GM19438 (cell line): ENCODE measurements around the gene AP4S1.
A peak's percentile ranks its signal among the peaks of the same experiment; 100 is the strongest.
"Not testable (repeated sequence)": the region's sequence is repeated elsewhere in the genome, so short reads cannot be mapped to it uniquely, and the experiment has no call there.

Experiments
- ATAC-seq: cut with Tn5 transposase; IDR thresholded peaks from one replicate; pipeline ENCODE4 v1.9.1; 2021; ENCODE audit warnings: low read depth; ENCODE audit not compliant: unreplicated experiment

AP4S1 gene

DNA sequence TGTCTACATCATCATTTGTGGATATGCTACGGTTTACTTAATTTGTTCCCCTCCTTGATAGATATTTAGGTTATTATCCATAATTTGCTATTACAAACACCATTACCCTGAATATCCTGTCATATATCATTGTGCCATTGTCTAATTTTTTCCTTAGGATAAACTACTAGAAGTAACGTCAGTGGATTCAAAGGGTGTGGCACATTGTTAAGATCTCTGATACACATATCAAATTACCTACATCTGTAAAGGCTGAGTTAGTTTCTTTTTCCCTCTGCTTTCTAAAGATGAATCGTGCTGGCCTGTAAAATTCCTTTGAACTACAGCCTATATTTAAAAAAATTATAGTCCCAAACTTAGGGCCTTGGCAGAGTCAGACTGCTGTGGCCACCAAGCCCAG lies 54.6 kb downstream of the AP4S1 start:
- no peak for ATAC-seq

GRCh38 chr14:31080484-31080883 lies 55.0 kb downstream of the AP4S1 start:
- ATAC-seq = no peak

DNA sequence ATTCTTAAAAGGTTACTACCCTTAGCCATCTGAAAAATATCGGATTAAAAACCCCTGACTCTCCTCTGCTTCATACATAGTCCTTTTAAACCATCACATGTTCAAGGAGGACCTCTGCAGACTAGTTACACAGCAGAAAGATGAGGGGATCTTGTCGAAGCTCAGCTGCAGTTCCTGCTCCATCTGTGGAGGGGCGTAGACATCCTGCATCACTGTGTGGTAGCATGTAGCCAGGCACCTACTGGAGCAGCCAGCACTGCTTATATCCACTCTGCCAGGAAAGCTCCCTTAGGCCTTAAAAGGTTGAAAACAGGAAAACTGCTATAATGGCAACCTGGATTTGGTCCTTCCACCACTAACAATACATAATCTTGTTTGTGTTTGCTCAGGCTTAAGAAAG lies 58.3 kb downstream of the AP4S1 start:
- ATAC-seq = peak; percentile 26

DNA sequence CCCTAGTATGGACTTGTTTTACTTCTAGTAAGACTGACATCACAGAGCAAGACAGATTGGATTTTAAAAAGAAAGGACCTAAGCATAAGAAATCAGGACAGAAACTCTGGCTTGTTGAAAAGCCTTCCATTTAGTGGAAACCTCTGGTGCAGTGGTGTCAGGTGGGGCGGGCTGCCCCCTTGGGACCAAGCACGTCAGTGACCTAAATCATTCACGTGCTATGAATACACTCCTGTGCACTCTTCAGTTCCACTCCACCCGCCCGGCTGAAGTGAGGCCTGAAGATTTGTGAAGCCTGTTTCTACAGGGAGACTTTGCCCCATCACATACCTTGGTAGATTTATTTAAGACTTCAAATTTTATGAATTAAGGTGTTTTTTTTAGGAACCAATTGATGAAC lies 58.9 kb downstream of the AP4S1 start:
- peak; percentile 74 for ATAC-seq

- no peak for ATAC-seq
These were observed 59.6 kb downstream of the AP4S1 start for GRCh38 chr14:31085027-31085426.

GRCh38 chr14:31086466-31086865 lies 61.0 kb downstream of the AP4S1 start:
- not testable (repeated sequence) for ATAC-seq

DNA sequence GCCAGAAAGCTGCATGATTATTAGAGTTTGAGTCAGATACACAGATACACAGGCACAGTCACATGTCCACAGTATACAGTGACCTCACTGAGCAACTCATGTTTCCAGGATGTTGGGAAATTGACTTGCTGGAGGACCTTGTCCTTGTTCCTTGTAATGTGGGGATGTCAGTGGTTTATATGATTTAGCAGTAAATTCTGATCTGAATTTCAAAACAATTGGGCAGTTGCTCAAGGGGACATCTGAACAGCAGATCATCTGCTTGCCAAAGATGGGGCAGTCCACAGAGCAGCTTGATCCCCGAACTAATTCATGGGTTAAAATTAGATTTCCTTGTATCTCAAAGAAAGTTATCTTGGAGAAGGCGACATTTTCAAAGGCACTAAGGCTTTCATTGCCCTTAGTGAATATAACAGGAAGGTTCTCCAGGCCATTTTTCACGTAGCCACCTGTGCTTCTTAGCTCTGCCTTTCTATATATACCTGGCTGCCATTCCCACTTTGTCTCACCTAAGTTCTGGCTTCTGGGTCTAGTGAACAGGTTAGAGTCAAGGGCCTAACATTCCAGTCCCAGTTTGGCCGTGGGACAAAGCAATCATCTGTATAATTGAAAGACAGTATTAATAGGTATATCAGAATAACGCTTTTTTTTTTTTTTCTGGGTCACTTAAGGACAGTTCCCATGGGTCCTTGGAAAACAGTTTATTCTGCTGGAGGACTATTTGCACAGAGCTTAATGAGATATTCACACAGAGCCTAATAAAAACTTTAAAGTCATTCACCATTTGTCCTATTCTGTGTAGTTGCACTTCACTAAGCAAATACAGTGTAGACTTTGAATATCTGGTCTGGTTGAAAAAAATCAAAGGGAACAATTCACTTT lies 65.7 kb downstream of the AP4S1 start:
- no peak for ATAC-seq

DNA sequence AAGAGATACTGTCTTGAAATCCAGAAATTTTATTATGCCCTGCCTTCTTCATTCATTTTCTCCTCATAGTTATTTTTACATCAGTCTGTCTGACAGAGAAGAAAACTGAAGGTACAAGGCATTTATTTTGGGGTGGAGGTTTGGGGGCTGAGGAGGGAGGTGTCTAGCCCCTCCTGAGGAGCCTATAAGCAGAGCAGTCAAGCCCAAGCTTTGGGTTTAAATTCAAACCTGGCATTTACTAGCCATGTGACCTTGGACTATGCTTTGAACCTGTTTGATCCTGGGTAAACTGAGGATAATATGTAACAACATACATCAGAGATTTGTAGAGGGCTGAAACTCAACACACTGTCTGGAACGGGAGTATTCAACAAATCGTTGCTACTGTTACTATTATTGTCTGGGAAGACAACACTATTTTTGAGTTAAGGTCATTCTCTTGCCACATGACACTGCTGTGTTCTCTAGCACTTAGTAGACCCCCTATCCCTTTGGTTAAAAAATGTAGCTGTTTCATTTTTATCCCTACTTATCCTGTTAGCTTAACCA lies 66.8 kb downstream of the AP4S1 start:
- no peak for ATAC-seq

DNA sequence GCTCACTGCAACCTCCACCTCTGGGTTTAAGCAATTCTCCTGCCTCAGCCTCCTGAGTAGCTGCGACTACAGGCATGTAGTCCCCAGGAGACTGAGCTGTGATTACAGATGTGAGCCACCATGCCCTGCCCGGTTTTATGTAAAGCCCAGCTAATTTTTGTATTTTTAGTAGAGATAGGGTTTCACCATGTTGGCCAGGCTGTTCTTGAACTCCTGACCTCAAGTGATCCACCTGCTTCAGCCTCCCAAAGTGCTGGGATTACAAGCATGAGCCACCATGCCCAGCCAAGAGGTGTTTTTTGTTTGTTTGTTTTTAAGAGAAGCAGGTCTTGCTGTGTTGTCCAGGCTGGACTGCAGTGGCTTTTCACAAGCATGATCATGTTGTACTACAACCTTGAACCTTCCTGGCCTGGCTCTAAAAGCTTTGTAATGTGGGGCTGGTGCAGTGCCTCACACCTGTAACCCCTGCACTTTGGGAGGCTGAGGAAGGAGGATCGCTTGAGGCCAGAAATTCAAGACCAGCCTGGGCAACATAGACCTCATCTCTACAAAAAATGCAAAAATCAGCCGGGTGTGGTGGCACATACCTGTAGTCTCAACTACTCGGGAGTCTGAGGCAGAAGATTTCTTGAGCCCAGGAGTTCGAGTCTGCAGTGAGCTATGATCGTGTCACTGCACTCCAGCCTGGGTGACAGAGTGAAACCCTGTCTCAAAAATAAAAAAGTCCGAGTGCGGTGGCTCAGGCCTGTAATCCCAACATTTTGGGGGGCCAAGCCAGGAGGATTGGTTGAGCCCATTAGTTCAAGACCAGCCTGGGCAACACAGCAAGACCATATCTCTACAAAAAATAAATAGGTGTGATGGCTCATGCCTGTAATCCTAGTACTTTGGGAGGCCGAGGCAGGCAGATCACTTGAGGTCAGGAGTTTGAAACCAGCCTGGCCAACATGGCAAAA lies 68.7 kb downstream of the AP4S1 start:
- ATAC-seq = not testable (repeated sequence)

DNA sequence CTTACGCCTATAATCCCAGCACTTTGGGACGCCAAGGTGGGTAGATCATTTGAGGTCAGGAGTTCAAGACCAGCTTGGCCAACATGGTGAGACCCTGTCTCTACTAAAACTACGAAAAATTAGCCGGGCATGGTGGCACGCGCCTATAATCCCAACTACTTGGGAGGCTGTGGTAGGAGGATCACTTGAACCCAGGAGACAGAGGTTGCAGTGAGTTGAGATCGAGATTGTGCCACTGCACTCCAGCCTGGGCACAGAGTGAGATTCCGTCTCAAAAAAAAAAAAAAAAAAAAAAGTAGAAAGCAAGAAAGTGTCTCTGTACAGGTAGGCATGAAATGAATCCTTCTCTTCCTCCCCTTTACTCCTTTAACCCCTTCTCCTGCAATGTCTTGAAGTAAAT lies 70.4 kb downstream of the AP4S1 start:
- not testable (repeated sequence) for ATAC-seq

DNA sequence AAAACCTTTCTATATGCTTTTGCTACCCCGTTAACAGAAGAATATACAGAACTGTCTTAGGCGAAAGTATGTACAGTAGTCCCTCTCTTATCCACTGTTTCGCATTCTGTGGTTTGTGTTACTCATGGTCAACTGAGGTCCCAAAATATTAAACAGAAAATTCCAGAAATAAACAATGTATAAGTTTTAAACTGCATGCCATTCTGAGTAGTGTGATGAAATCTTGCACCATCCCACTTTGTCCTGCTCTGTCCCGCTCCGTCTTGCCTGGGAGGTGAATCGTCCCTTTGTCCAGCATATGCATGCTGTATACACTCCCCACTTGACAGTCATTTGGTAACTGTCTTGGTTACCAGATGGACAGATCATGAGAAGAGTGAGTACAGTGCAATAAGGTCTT lies 70.8 kb downstream of the AP4S1 start:
- ATAC-seq = no peak

DNA sequence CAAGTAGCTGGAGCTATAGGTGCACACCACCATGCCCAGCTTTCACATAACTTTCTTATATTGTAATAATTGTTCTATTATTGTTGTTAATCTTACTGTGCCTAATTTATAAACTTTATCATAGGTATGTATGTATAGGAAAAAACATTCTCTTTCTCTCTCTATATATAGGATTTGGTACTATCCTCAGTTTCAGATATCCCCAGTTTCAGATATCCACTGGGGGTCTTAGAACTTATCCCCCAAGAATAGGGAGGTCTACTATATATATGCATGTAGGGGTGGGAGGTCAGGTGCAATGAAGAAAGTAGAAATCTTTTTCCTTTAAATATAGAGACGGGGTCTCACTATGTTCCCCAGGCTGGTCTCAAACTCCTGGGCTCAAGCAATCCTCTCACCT lies 71.6 kb downstream of the AP4S1 start:
- no peak for ATAC-seq

DNA sequence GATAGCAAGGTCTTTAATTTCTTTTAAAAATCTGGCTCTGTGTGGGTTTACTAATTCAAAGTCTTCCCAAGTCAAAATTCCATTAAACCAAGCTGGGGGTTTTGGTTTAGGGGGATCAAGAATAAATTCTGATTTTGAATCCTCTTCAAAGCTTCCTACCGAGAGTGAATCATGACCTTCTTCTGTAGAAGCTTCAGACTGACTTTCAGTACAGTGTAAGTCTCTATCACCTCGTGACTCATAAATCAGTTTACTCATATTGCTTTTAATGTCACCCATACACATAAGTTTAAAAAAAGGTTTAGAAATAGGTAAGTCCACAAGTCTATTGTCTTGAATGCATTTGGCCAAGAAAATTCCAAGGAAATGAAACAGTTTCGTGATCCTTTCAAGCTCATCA lies 81.3 kb downstream of the AP4S1 start:
- no peak for ATAC-seq

- no peak for ATAC-seq
These were observed 83.8 kb downstream of the AP4S1 start for GRCh38 chr14:31109257-31109656.

GRCh38 chr14:31110872-31111271 lies 85.4 kb downstream of the AP4S1 start:
- no peak for ATAC-seq

- ATAC-seq = no peak
These were observed 88.3 kb downstream of the AP4S1 start for GRCh38 chr14:31113794-31114193.

GRCh38 chr14:31118892-31119291 lies 93.4 kb downstream of the AP4S1 start:
- no peak for ATAC-seq

DNA sequence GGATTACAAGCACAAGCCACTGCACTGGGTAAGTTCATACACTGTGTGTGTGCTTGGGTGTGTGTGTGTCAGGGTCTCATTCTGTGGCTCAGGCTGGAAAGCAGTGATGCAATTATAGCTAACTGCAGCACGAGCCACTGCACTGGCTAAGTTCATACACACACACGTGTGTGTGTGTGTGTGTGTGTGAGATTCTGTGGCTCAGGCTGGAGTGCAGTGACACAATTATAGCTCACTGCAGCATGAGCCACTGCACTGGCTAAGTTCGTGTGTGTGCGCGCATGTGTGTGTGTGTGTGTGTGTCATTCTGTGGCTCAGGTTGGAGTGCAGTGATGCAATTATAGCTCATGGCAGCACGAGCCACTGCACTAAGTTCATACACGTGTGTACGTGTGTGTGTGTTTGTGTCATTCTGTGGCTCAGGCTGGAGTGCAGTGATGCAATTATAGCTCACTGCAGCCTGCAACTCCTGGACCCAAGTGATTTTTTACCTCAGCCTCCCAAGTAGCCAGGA lies 96.7 kb downstream of the AP4S1 start:
- no peak for ATAC-seq

- no peak for ATAC-seq
These were observed 97.5 kb downstream of the AP4S1 start for GRCh38 chr14:31122921-31123320.

DNA sequence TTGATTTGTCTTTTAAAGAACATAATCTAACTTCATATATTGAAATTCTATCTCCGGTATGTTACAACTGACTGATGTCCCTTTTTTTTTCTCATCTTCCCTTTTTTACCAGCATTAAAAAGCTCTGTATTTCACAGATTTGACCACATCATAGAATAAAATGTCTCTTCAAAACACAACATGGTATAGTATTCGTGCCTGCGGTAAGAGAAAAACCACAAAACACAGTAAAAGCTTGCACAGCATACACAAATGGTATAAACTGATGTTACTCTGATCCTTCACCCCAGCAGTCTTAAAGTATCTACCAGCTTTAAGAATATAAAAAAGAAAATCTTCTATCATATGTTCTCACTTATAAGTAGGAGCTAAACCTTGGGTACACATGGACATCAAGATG lies 98.7 kb downstream of the AP4S1 start:
- no peak for ATAC-seq

DNA sequence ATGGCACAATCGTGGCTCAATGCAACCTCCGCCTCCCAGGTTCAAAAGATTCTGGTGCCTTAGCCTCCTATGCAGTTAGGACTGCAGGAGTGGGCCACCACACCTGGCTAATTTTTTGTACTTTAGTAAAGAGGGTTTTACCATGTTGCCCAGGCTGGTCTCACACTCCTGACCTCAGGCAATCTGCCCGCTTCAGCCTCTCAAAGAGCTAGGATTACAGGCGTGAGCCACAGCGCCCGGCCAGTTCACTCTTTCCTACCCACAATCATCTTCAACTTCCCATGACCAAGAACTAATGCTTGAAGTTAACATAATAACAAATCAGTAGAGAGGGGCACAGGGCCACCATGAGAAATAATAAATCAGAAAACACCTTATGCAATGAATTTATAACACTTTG lies 99.8 kb downstream of the AP4S1 start:
- no peak for ATAC-seq
